ENCODE results near the gene OTOGL.
"Not testable (repeated sequence)": the region's sequence is repeated elsewhere in the genome, so short reads cannot be mapped to it uniquely, and the experiment has no call there.

OTOGL gene

GRCh38 chr12:80282226-80282625, 182.9 kb downstream of the OTOGL start:
- H3K4me1 Mint-ChIP-seq (ENCODE audit: low read depth), result no peaks in the 10 kb centered on the region
- H3K4me3 Mint-ChIP-seq, result no peak overlapping the region
- H3K9me3 Mint-ChIP-seq, result no peaks in the 10 kb centered on the region
- no peak overlapping the region for H3K27ac Mint-ChIP-seq
- H3K27me3 Mint-ChIP-seq (ENCODE audit: low read depth), result no peaks in the 10 kb centered on the region
- no peaks in the 10 kb centered on the region for H3K36me3 Mint-ChIP-seq (ENCODE audit: low read depth)

GRCh38 chr12:80282761-80283160, 183.4 kb downstream of the OTOGL start:
- Mint-ChIP-seq H3K27ac (no peak overlapping the region), H3K4me1 (ENCODE audit: low read depth) (no peaks in the 10 kb centered on the region), H3K4me3 (no peak overlapping the region), H3K27me3 (ENCODE audit: low read depth) (no peaks in the 10 kb centered on the region), H3K9me3 (no peaks in the 10 kb centered on the region), H3K36me3 (ENCODE audit: low read depth) (no peaks in the 10 kb centered on the region)

- Mint-ChIP-seq H3K9me3 (no peaks in the 10 kb centered on the region), H3K27ac (no peak overlapping the region), H3K4me3 (no peak overlapping the region), H3K36me3 (ENCODE audit: low read depth) (no peaks in the 10 kb centered on the region), H3K27me3 (ENCODE audit: low read depth) (no peaks in the 10 kb centered on the region), H3K4me1 (ENCODE audit: low read depth) (no peaks in the 10 kb centered on the region)
These were observed 191.9 kb downstream of the OTOGL start for GRCh38 chr12:80291108-80291754.

GRCh38 chr12:80293347-80293746, 194.0 kb downstream of the OTOGL start:
- Mint-ChIP-seq H3K9me3 (no peaks in the 10 kb centered on the region), H3K4me1 (ENCODE audit: low read depth) (no peaks in the 10 kb centered on the region), H3K36me3 (ENCODE audit: low read depth) (no peaks in the 10 kb centered on the region), H3K4me3 (no peak overlapping the region), H3K27me3 (ENCODE audit: low read depth) (no peaks in the 10 kb centered on the region), H3K27ac (no peak overlapping the region)

- no peak overlapping the region for H3K4me3 Mint-ChIP-seq
These were observed 194.4 kb downstream of the OTOGL start for GRCh38 chr12:80293759-80294158.

GRCh38 chr12:80299219-80299618, 199.9 kb downstream of the OTOGL start:
- H3K4me1 Mint-ChIP-seq (ENCODE audit: low read depth), result peaks cover 3% of the 10 kb centered on the region
- no peak overlapping the region for H3K27ac Mint-ChIP-seq
- H3K9me3 Mint-ChIP-seq, result no peaks in the 10 kb centered on the region
- H3K4me3 Mint-ChIP-seq, result no peak overlapping the region
- H3K27me3 Mint-ChIP-seq (ENCODE audit: low read depth), result no peaks in the 10 kb centered on the region
- no peaks in the 10 kb centered on the region for H3K36me3 Mint-ChIP-seq (ENCODE audit: low read depth)

More at GRCh38 chr12:80293759-80294158, 194.4 kb downstream of the OTOGL start:
- H3K36me3 Mint-ChIP-seq (ENCODE audit: low read depth), result no peaks in the 10 kb centered on the region
- no peaks in the 10 kb centered on the region for H3K4me1 Mint-ChIP-seq (ENCODE audit: low read depth)
- H3K27me3 Mint-ChIP-seq (ENCODE audit: low read depth), result no peaks in the 10 kb centered on the region
- H3K27ac Mint-ChIP-seq, result no peak overlapping the region
- no peaks in the 10 kb centered on the region for H3K9me3 Mint-ChIP-seq

- H3K4me1 Mint-ChIP-seq (ENCODE audit: low read depth), result peaks cover 3% of the 10 kb centered on the region
- no peak overlapping the region for H3K4me3 Mint-ChIP-seq
- H3K9me3 Mint-ChIP-seq, result no peaks in the 10 kb centered on the region
- H3K36me3 Mint-ChIP-seq (ENCODE audit: low read depth), result no peaks in the 10 kb centered on the region
- no peak overlapping the region for H3K27ac Mint-ChIP-seq
- no peaks in the 10 kb centered on the region for H3K27me3 Mint-ChIP-seq (ENCODE audit: low read depth)
These were observed 200.6 kb downstream of the OTOGL start for GRCh38 chr12:80299976-80300375.

- not testable (repeated sequence) for H3K4me1 Mint-ChIP-seq (ENCODE audit: low read depth); H3K4me3 Mint-ChIP-seq; H3K27ac Mint-ChIP-seq; H3K27me3 Mint-ChIP-seq (ENCODE audit: low read depth); H3K9me3 Mint-ChIP-seq; H3K36me3 Mint-ChIP-seq (ENCODE audit: low read depth)
These were observed 208.1 kb downstream of the OTOGL start for GRCh38 chr12:80307436-80307835.

GRCh38 chr12:80313209-80313608, 213.9 kb downstream of the OTOGL start:
- Mint-ChIP-seq H3K4me1 (ENCODE audit: low read depth) (no peaks in the 10 kb centered on the region), H3K9me3 (no peaks in the 10 kb centered on the region), H3K27ac (no peak overlapping the region), H3K36me3 (ENCODE audit: low read depth) (no peaks in the 10 kb centered on the region), H3K27me3 (ENCODE audit: low read depth) (no peaks in the 10 kb centered on the region), H3K4me3 (no peak overlapping the region)

GRCh38 chr12:80314741-80315140, 215.4 kb downstream of the OTOGL start:
- H3K27me3 Mint-ChIP-seq (ENCODE audit: low read depth), result no peaks in the 10 kb centered on the region
- H3K4me1 Mint-ChIP-seq (ENCODE audit: low read depth), result no peaks in the 10 kb centered on the region
- no peak overlapping the region for H3K27ac Mint-ChIP-seq
- H3K9me3 Mint-ChIP-seq, result no peaks in the 10 kb centered on the region
- H3K4me3 Mint-ChIP-seq, result no peak overlapping the region
- no peaks in the 10 kb centered on the region for H3K36me3 Mint-ChIP-seq (ENCODE audit: low read depth)

GRCh38 chr12:80316222-80316621, 216.9 kb downstream of the OTOGL start:
- no peak overlapping the region for H3K4me3 Mint-ChIP-seq
- no peaks in the 10 kb centered on the region for H3K4me1 Mint-ChIP-seq (ENCODE audit: low read depth)
- H3K36me3 Mint-ChIP-seq (ENCODE audit: low read depth), result no peaks in the 10 kb centered on the region
- no peaks in the 10 kb centered on the region for H3K27me3 Mint-ChIP-seq (ENCODE audit: low read depth)
- H3K9me3 Mint-ChIP-seq, result no peaks in the 10 kb centered on the region
- no peak overlapping the region for H3K27ac Mint-ChIP-seq

- no peaks in the 10 kb centered on the region for H3K36me3 Mint-ChIP-seq (ENCODE audit: low read depth)
- H3K9me3 Mint-ChIP-seq, result no peaks in the 10 kb centered on the region
- H3K27me3 Mint-ChIP-seq (ENCODE audit: low read depth), result no peaks in the 10 kb centered on the region
- no peak overlapping the region for H3K4me3 Mint-ChIP-seq
- no peak overlapping the region for H3K27ac Mint-ChIP-seq
- no peaks in the 10 kb centered on the region for H3K4me1 Mint-ChIP-seq (ENCODE audit: low read depth)
These were observed 218.0 kb downstream of the OTOGL start for GRCh38 chr12:80317307-80317706.

- no peaks in the 10 kb centered on the region for H3K27me3 Mint-ChIP-seq (ENCODE audit: low read depth)
- no peak overlapping the region for H3K27ac Mint-ChIP-seq
- H3K4me1 Mint-ChIP-seq (ENCODE audit: low read depth), result no peaks in the 10 kb centered on the region
- no peaks in the 10 kb centered on the region for H3K36me3 Mint-ChIP-seq (ENCODE audit: low read depth)
- no peak overlapping the region for H3K4me3 Mint-ChIP-seq
- no peaks in the 10 kb centered on the region for H3K9me3 Mint-ChIP-seq
These were observed 218.6 kb downstream of the OTOGL start for GRCh38 chr12:80317899-80318298.

GRCh38 chr12:80320121-80320678, 220.9 kb downstream of the OTOGL start:
- no peaks in the 10 kb centered on the region for H3K9me3 Mint-ChIP-seq

GRCh38 chr12:80321653-80322052, 222.3 kb downstream of the OTOGL start:
- H3K27me3 Mint-ChIP-seq (ENCODE audit: low read depth), result no peaks in the 10 kb centered on the region
- no peak overlapping the region for H3K4me3 Mint-ChIP-seq
- no peaks in the 10 kb centered on the region for H3K4me1 Mint-ChIP-seq (ENCODE audit: low read depth)
- H3K27ac Mint-ChIP-seq, result no peak overlapping the region
- no peaks in the 10 kb centered on the region for H3K36me3 Mint-ChIP-seq (ENCODE audit: low read depth)
- no peaks in the 10 kb centered on the region for H3K9me3 Mint-ChIP-seq

More at GRCh38 chr12:80320121-80320678, 220.9 kb downstream of the OTOGL start:
- H3K27ac Mint-ChIP-seq, result no peak overlapping the region
- H3K4me1 Mint-ChIP-seq (ENCODE audit: low read depth), result no peaks in the 10 kb centered on the region
- no peaks in the 10 kb centered on the region for H3K27me3 Mint-ChIP-seq (ENCODE audit: low read depth)
- H3K36me3 Mint-ChIP-seq (ENCODE audit: low read depth), result no peaks in the 10 kb centered on the region
- no peak overlapping the region for H3K4me3 Mint-ChIP-seq
